Loucy (cell line): ENCODE data around the gene BCL11B.

ENCODE experiments used
- H2AFZ ChIP-seq: fragments of 200-600 bp; sonication (generic); 2 replicates; pipeline ENCODE4 v1.6.0; 2016; ENCODE audit warnings: antibody characterized with exemption, mild to moderate bottlenecking, low read length, moderate library complexity
- H3F3A ChIP-seq: fragments of 200-600 bp; 2 replicates; pipeline ENCODE4 v1.6.0; 2016; ENCODE audit warnings: antibody characterized with exemption, low read depth, mild to moderate bottlenecking
- H3K27me3 ChIP-seq: fragments of 200-600 bp; sonication (generic); 2 replicates; pipeline ENCODE4 v1.6.1; 2014; ENCODE audit warnings: low read length, mild to moderate bottlenecking; ENCODE audit not compliant: insufficient read depth, poor library complexity, severe bottlenecking
- H3K36me3 ChIP-seq: fragments of 200-600 bp; sonication (generic); 2 replicates; pipeline ENCODE4 v1.6.1; 2016; ENCODE audit warnings: low read length; ENCODE audit not compliant: insufficient read depth
- H3K4me1 ChIP-seq: fragments of 200-600 bp; sonication (generic); 2 replicates; pipeline ENCODE4 v1.5.1; 2014; ENCODE audit warnings: low read length, mild to moderate bottlenecking; ENCODE audit not compliant: insufficient read depth, poor library complexity, severe bottlenecking
- H3K4me2 ChIP-seq: fragments of 200-600 bp; sonication (generic); 2 replicates; pipeline ENCODE4 v1.6.0; 2014; ENCODE audit warnings: antibody characterized with exemption, low read length, low read depth, mild to moderate bottlenecking; ENCODE audit not compliant: poor library complexity, severe bottlenecking
- H3K4me3 ChIP-seq: fragments of 200-600 bp; sonication (generic); 2 replicates; pipeline ENCODE4 v1.5.1; 2014; ENCODE audit warnings: low read length, mild to moderate bottlenecking, mixed read lengths; ENCODE audit not compliant: poor library complexity, severe bottlenecking
- H3K79me2 ChIP-seq: fragments of 200-600 bp; sonication (generic); 2 replicates; pipeline ENCODE4 v1.6.1; 2014; ENCODE audit warnings: low read length; ENCODE audit not compliant: insufficient read depth
- H3K9ac ChIP-seq: fragments of 200-600 bp; sonication (generic); 2 replicates; pipeline ENCODE4 v1.6.0; 2014; ENCODE audit warnings: mild to moderate bottlenecking, low read depth, low read length, moderate library complexity; ENCODE audit not compliant: poor library complexity, severe bottlenecking
- H3K9me2 ChIP-seq: fragments of 200-600 bp; sonication (generic); replicated peaks from 2 replicates; pipeline ENCODE4 v1.6.1; 2016; ENCODE audit warnings: low read depth, low read length, mixed read lengths
- H3K9me3 ChIP-seq: fragments of 200-600 bp; sonication (generic); 2 replicates; pipeline ENCODE4 v1.6.1; 2014; ENCODE audit warnings: mild to moderate bottlenecking, antibody characterized with exemption, low read length, low read depth; ENCODE audit not compliant: insufficient read depth
- H4K20me1 ChIP-seq: fragments of 200-600 bp; sonication (generic); 2 replicates; pipeline ENCODE4 v1.6.0; 2014; ENCODE audit warnings: antibody characterized with exemption, low read length, mild to moderate bottlenecking; ENCODE audit not compliant: insufficient read depth, poor library complexity, severe bottlenecking
- EZH2phosphoT487 ChIP-seq: fragments of 200-600 bp; IDR thresholded peaks from 2 replicates; pipeline ENCODE4 v1.6.1; 2018; ENCODE audit warnings: antibody characterized with exemption, mild to moderate bottlenecking, moderate library complexity, borderline replicate concordance
- TF ChIP-seq, protein P1 (sequence below): fragments of 200-600 bp; sonication (generic); conservative IDR thresholded peaks from 2 replicates; pipeline ENCODE4 v1.5.1; 2014; ENCODE audit warnings: mild to moderate bottlenecking, antibody characterized with exemption, low read length

BCL11B gene

DNA sequence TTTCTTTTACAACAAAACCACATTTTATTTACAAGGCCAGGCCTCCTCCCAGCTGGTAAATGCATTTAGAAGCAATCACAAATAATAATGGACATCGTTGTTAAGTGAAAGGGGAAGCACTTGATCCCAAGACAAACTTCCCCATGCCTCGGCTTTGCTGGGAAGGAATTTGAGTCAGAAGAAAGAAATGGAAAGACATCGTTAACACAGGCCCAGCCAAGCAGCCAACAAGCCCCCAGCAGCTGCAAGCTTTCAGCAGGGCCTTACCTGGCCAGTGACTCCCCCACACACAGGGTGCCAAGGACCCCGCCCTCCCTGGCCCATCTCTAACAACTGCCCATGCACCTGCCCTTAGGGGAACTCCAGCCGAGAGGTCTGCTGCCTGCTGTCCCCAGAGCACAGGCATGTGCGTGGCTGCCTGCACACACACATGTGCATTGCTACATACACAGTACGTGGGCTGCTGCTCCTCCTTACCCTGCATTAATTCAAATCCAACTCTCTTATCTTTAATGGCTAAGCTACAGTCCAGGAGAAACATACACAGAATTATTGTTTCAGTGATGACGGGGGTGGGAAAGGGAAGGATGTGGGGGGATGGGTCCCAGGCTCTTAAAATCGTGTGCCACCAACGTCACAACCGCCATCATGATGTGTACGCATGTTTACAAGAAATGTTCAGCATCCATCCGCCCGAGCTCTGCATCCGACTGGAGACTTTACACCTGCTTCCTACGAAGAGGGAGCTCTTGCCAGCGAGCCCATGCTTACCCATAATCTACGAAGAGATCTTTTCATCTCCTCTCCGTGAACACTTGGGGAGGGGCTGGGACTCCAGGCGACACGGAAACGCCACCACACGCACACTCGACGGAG lies 9.8 kb downstream of the BCL11B start:
- Histone ChIP-seq H3K9ac (no peak overlapping the region), H4K20me1 (peaks cover 89% of the 10 kb centered on the region), H3K27me3 (no peaks in the 10 kb centered on the region), H3K36me3 (peaks cover 22% of the 10 kb centered on the region; the same call in 1 of the 2 replicates), H3K4me2 (peak overlapping the region; percentile 94), H3K4me1 (peaks cover 43% of the 10 kb centered on the region), H3F3A (no peaks in the 10 kb centered on the region), H3K9me3 (no peaks in the 10 kb centered on the region), H2AFZ (no peak overlapping the region), H3K4me3 (no peak overlapping the region), H3K79me2 (peaks cover 100% of the 10 kb centered on the region), H3K9me2 (no peaks in the 10 kb centered on the region)
- TF ChIP-seq, protein P1, sequence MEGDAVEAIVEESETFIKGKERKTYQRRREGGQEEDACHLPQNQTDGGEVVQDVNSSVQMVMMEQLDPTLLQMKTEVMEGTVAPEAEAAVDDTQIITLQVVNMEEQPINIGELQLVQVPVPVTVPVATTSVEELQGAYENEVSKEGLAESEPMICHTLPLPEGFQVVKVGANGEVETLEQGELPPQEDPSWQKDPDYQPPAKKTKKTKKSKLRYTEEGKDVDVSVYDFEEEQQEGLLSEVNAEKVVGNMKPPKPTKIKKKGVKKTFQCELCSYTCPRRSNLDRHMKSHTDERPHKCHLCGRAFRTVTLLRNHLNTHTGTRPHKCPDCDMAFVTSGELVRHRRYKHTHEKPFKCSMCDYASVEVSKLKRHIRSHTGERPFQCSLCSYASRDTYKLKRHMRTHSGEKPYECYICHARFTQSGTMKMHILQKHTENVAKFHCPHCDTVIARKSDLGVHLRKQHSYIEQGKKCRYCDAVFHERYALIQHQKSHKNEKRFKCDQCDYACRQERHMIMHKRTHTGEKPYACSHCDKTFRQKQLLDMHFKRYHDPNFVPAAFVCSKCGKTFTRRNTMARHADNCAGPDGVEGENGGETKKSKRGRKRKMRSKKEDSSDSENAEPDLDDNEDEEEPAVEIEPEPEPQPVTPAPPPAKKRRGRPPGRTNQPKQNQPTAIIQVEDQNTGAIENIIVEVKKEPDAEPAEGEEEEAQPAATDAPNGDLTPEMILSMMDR = no peak
- TF ChIP-seq EZH2phosphoT487 = no peak

- H3F3A ChIP-seq = no peaks in the 10 kb centered on the region
- H3K9me3 ChIP-seq = no peaks in the 10 kb centered on the region
- no peak overlapping the region for H3K9ac ChIP-seq
- no peak overlapping the region for H2AFZ ChIP-seq
- H3K9me2 ChIP-seq = no peaks in the 10 kb centered on the region
- peaks cover 32% of the 10 kb centered on the region for H3K4me1 ChIP-seq
- H3K79me2 ChIP-seq = peaks cover 100% of the 10 kb centered on the region
- H3K4me2 ChIP-seq = no peak overlapping the region
- H3K36me3 ChIP-seq = peaks cover 35% of the 10 kb centered on the region; the same call in 1 of the 2 replicates
- H3K27me3 ChIP-seq = no peaks in the 10 kb centered on the region
- peaks cover 96% of the 10 kb centered on the region for H4K20me1 ChIP-seq
- TF ChIP-seq EZH2phosphoT487 = no peak
- TF ChIP-seq, protein P1 = no peak
- H3K4me3 ChIP-seq = no peak overlapping the region
These were observed 11.1 kb downstream of the BCL11B start for GRCh38 chr14:99260587-99261551.

DNA sequence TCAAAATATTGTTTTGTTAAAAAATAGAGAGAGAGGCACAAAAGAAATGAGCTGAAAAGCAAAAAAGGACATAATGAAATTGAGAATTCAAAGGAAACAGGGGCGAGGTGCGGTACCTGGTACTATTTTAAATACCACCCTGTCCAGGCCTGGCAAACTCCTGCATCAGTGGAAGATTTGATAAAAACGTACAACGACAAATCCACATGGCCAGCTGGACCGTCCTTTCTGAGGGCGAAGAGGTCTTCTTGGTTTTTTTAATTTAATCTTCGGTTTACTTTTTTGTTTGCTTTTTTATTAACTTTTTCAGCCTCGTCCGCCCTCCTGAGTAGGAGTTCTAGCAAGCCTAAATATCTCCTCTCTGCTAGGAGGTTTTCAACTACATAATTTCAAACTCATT lies 11.9 kb downstream of the BCL11B start:
- Histone ChIP-seq H3K27me3 (no peaks in the 10 kb centered on the region), H4K20me1 (peaks cover 92% of the 10 kb centered on the region), H3K36me3 (peaks cover 42% of the 10 kb centered on the region; the same call in 1 of the 2 replicates)

More for the DNA sequence above, 11.9 kb downstream of the BCL11B start:
- no peaks in the 10 kb centered on the region for H3F3A ChIP-seq
- H2AFZ ChIP-seq = no peak overlapping the region
- peaks cover 100% of the 10 kb centered on the region for H3K79me2 ChIP-seq
- H3K9ac ChIP-seq = no peak overlapping the region
- no peaks in the 10 kb centered on the region for H3K9me3 ChIP-seq
- no peaks in the 10 kb centered on the region for H3K9me2 ChIP-seq
- H3K4me2 ChIP-seq = no peak overlapping the region
- no peak overlapping the region for H3K4me3 ChIP-seq
- TF ChIP-seq, protein P1 = no peak
- TF ChIP-seq EZH2phosphoT487 = no peak
- H3K4me1 ChIP-seq = peaks cover 24% of the 10 kb centered on the region
